H9 (cell line): ENCODE measurements around the gene TELO2. TPM values are rescaled to one million over a fixed set of nuclear protein-coding genes. Genes with fewer than 3 reads are reported as not detected.

Source experiments
- DNase-seq: peaks from one replicate; pipeline ENCODE4 v3.0.0-alpha.2; 2017
- H2AFZ ChIP-seq: one replicate; pipeline ENCODE4 v1.6.1; 2013; ENCODE audit warnings: mild to moderate bottlenecking, low read length, control low read depth, moderate library complexity
- H2AK5ac ChIP-seq: 2 replicates; pipeline ENCODE4 v1.6.1; 2013; ENCODE audit warnings: low read length, control low read depth, mixed read lengths; ENCODE audit not compliant: insufficient read length
- H2BK120ac ChIP-seq: one replicate; pipeline ENCODE4 v1.6.1; 2013; ENCODE audit warnings: low read depth, mild to moderate bottlenecking, low read length, control low read depth, inconsistent platforms; ENCODE audit not compliant: poor library complexity, severe bottlenecking
- H2BK12ac ChIP-seq: 2 replicates; pipeline ENCODE4 v1.6.1; 2013; ENCODE audit warnings: low read length, control low read depth, mixed read lengths, low read depth; ENCODE audit not compliant: insufficient read length
- H2BK15ac ChIP-seq: 2 replicates; pipeline ENCODE4 v1.6.1; 2013; ENCODE audit warnings: low read depth, low read length, control low read depth
- H2BK20ac ChIP-seq: one replicate; pipeline ENCODE4 v1.6.1; 2013; ENCODE audit warnings: low read depth, mild to moderate bottlenecking, low read length, control low read depth, inconsistent platforms; ENCODE audit not compliant: poor library complexity, severe bottlenecking
- H2BK5ac ChIP-seq: 2 replicates; pipeline ENCODE4 v1.6.1; 2013; ENCODE audit warnings: low read length, control low read depth, mixed read lengths; ENCODE audit not compliant: insufficient read length
- H3K14ac ChIP-seq: 2 replicates; pipeline ENCODE4 v1.6.1; 2013; ENCODE audit warnings: low read length, control low read depth; ENCODE audit not compliant: insufficient read depth
- H3K18ac ChIP-seq: 2 replicates; pipeline ENCODE4 v1.6.1; 2013; ENCODE audit warnings: low read depth, mild to moderate bottlenecking, mixed read lengths, low read length, control low read depth; ENCODE audit not compliant: insufficient read length
- H3K23ac ChIP-seq: 2 replicates; pipeline ENCODE4 v1.6.1; 2013; ENCODE audit warnings: low read length, control low read depth, mixed read lengths, low read depth; ENCODE audit not compliant: insufficient read length
- H3K23me2 ChIP-seq: 2 replicates; pipeline ENCODE4 v1.6.1; 2013; ENCODE audit warnings: low read depth, mild to moderate bottlenecking, mixed read lengths, low read length, control low read depth; ENCODE audit not compliant: insufficient read length, poor library complexity, severe bottlenecking
- H3K27ac ChIP-seq: 2 replicates; pipeline ENCODE4 v1.5.1; 2013; ENCODE audit warnings: low read length, control low read depth, mixed read lengths, low read depth; ENCODE audit not compliant: insufficient read length
- H3K27me3 ChIP-seq: 2 replicates; pipeline ENCODE4 v1.6.1; 2013; ENCODE audit warnings: low read length, control low read depth, inconsistent platforms; ENCODE audit not compliant: insufficient read depth
- H3K4ac ChIP-seq: 2 replicates; pipeline ENCODE4 v1.6.1; 2013; ENCODE audit warnings: low read depth, mild to moderate bottlenecking, control low read depth, inconsistent platforms, low read length, moderate library complexity
- H3K4me1 ChIP-seq: 2 replicates; pipeline ENCODE4 v1.6.1; 2013; ENCODE audit warnings: low read length, control low read depth, inconsistent platforms; ENCODE audit not compliant: insufficient read depth
- H3K4me2 ChIP-seq: 2 replicates; pipeline ENCODE4 v1.6.1; 2013; ENCODE audit warnings: low read length, control low read depth, mixed read lengths; ENCODE audit not compliant: insufficient read length, insufficient read depth
- H3K56ac ChIP-seq: 2 replicates; pipeline ENCODE4 v1.6.1; 2013; ENCODE audit warnings: low read depth, mild to moderate bottlenecking, mixed read lengths, low read length, control low read depth; ENCODE audit not compliant: insufficient read length
- H3K79me1 ChIP-seq: 2 replicates; pipeline ENCODE4 v1.6.1; 2013; ENCODE audit warnings: low read depth, mild to moderate bottlenecking, moderate library complexity, low read length, control low read depth, inconsistent platforms; ENCODE audit not compliant: insufficient read depth, poor library complexity, severe bottlenecking
- H3K79me2 ChIP-seq: 2 replicates; pipeline ENCODE4 v1.6.1; 2013; ENCODE audit warnings: low read length, control low read depth, inconsistent platforms; ENCODE audit not compliant: insufficient read depth
- H3K9ac ChIP-seq: 2 replicates; pipeline ENCODE4 v1.6.1; 2013; ENCODE audit warnings: low read length, control low read depth, mixed read lengths; ENCODE audit not compliant: insufficient read length; ENCODE audit errors: extremely low read depth
- H3K9me3 ChIP-seq: one replicate; pipeline ENCODE4 v1.6.1; 2013; ENCODE audit warnings: low read depth, low read length, inconsistent platforms; ENCODE audit not compliant: control insufficient read depth
- H3T11ph ChIP-seq: one replicate; pipeline ENCODE4 v1.6.1; 2013; ENCODE audit warnings: mild to moderate bottlenecking, low read length, control low read depth, inconsistent platforms
- H4K20me1 ChIP-seq: one replicate; pipeline ENCODE4 v1.6.1; 2013; ENCODE audit not compliant: control insufficient read depth, insufficient read length, insufficient read depth
- H4K5ac ChIP-seq: 2 replicates; pipeline ENCODE4 v1.6.1; 2013; ENCODE audit warnings: low read depth, mild to moderate bottlenecking, mixed read lengths, low read length, control low read depth; ENCODE audit not compliant: insufficient read length
- H4K8ac ChIP-seq: replicated peaks from 2 replicates; pipeline ENCODE4 v1.6.1; 2013; ENCODE audit warnings: low read length, control low read depth, mixed read lengths, low read depth; ENCODE audit not compliant: insufficient read length
- H4K91ac ChIP-seq: 2 replicates; pipeline ENCODE4 v1.6.1; 2013; ENCODE audit warnings: low read depth, mild to moderate bottlenecking, moderate library complexity, mixed read lengths, low read length, control low read depth; ENCODE audit not compliant: insufficient read length
- H3K27ac Mint-ChIP-seq, 3 experiments: 2 replicates in 2 of 3; 3 replicates in 1 of 3; pipeline ENCODE4 v1.8.0; 2020 to 2021; ENCODE audit warnings: mixed read lengths in 3 of 3, mild to moderate bottlenecking in 1 of 3, moderate library complexity in 1 of 3
- H3K27me3 Mint-ChIP-seq: 2 replicates; pipeline ENCODE4 v1.8.0; 2021; ENCODE audit warnings: low read depth, mild to moderate bottlenecking, moderate library complexity, mixed read lengths
- H3K36me3 Mint-ChIP-seq, 3 experiments: 2 replicates in 2 of 3; 3 replicates in 1 of 3; pipeline ENCODE4 v1.8.0; 2020 to 2021; ENCODE audit warnings: low read depth in 3 of 3, mixed read lengths in 3 of 3; ENCODE audit not compliant: insufficient read depth in 1 of 3
- H3K4me1 Mint-ChIP-seq, 2 experiments: 2 replicates each; pipeline ENCODE4 v1.8.0; 2020; ENCODE audit warnings: mixed read lengths in 2 of 2
- H3K4me3 Mint-ChIP-seq, 2 experiments: 2 replicates in 1 of 2; 3 replicates in 1 of 2; pipeline ENCODE4 v1.8.0; 2020 to 2021; ENCODE audit warnings: mild to moderate bottlenecking in 2 of 2, mixed read lengths in 2 of 2, moderate library complexity in 1 of 2
- H3K9me3 Mint-ChIP-seq, 2 experiments: 2 replicates in 1 of 2; 3 replicates in 1 of 2; pipeline ENCODE4 v1.8.0; 2020; ENCODE audit warnings: mild to moderate bottlenecking in 2 of 2, mixed read lengths in 2 of 2, moderate library complexity in 1 of 2
- CTCF ChIP-seq: fragments of 200-600 bp; sonication (generic); conservative IDR thresholded peaks from 3 replicates; pipeline ENCODE4 v1.8.0; 2021; ENCODE audit warnings: antibody characterized with exemption, mild to moderate bottlenecking
- WGBS: extraction: QIAGEN DNeasy Blood & Tissue Kit; methylation state at CpG from one replicate; pipeline ENCODE4 v1.1.7; 2013; ENCODE audit warnings: missing lambda C conversion rate, low lambda C conversion rate, mixed read lengths; ENCODE audit not compliant: insufficient read length; ENCODE audit errors: extremely low coverage; 5-methylcytosine and 5-hydroxymethylcytosine counted together
- total RNA-seq: library from RNA; stranded (reverse); gene quantifications from 2 replicates; pipeline ENCODE4 v1.2.1, GENCODE V29; 2021

The TELO2 gene
- total RNA-seq, 1 experiment from 2014 or later = 98.9 TPM

GRCh38 chr16:1532771-1533170, 39.6 kb downstream of the TELO2 start:
- Mint-ChIP-seq H3K27ac (no peak overlapping the region), H3K27me3 (no peaks in the 10 kb centered on the region), H3K9me3 (no peaks in the 10 kb centered on the region), H3K4me3 (no peak overlapping the region), H3K4me1 (no peaks in the 10 kb centered on the region; a peak in 1 of 4 replicates), H3K36me3 (no peaks in the 10 kb centered on the region)
- Histone ChIP-seq H3K23me2 (no peaks in the 10 kb centered on the region), H3K18ac (no peak overlapping the region), H4K20me1 (no peaks in the 10 kb centered on the region), H3K56ac (no peak overlapping the region), H4K91ac (no peak overlapping the region), H2BK5ac (no peak overlapping the region), H2BK15ac (no peak overlapping the region), H3K4me2 (no peak overlapping the region), H2AFZ (no peak overlapping the region), H3K4me1 (no peaks in the 10 kb centered on the region), H3K27me3 (no peaks in the 10 kb centered on the region; the same call in 1 of the 2 replicates), H2AK5ac (no peak overlapping the region), H3K14ac (no peak overlapping the region), H3K4ac (no peak overlapping the region), H4K8ac (no peak overlapping the region), H3K9ac (no peak overlapping the region), H3K79me1 (no peaks in the 10 kb centered on the region), H3K23ac (no peak overlapping the region), H3T11ph (no peak overlapping the region), H2BK20ac (no peak overlapping the region), H4K5ac (no peak overlapping the region), H3K9me3 (no peaks in the 10 kb centered on the region), H3K27ac (no peak overlapping the region), H3K79me2 (no peaks in the 10 kb centered on the region), H2BK120ac (no peak overlapping the region), H2BK12ac (no peak overlapping the region)
- no peak for TF ChIP-seq CTCF
- no peak for DNase-seq
- WGBS = no CpG with 5 or more reads among the region's 10 CpGs
